Medulla oblongata (tissue), 1 donor: ENCODE data around the gene PRSS2.
"Not testable (repeated sequence)": the region's sequence is repeated elsewhere in the genome, so short reads cannot be mapped to it uniquely, and the experiment has no call there.

Source experiments
- DNase-seq: peaks from one replicate; pipeline ENCODE4 v3.0.0-alpha.2; 2015; ENCODE audit errors: extremely low spot score

The PRSS2 gene

DNA sequence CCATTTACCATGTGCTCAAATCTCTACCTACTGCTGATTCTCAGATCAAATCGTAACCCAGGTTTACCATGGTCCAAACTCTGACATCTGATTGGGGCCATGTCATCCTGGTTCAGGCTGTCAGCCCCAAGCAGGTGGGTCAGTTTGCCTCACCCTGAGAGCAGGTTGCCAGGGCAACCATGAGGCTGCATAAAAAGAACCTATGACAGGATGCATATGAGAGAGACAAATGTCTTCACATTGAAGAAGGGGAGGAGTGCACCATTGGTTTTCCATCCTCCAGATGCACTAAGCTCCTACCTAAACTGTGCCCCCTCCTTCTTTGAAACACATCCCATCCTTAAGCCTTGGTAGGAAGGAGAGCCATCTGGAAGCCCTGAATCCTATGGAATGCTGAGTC is 11.3 kb upstream of the PRSS2 start:
- no peak for DNase-seq

DNA sequence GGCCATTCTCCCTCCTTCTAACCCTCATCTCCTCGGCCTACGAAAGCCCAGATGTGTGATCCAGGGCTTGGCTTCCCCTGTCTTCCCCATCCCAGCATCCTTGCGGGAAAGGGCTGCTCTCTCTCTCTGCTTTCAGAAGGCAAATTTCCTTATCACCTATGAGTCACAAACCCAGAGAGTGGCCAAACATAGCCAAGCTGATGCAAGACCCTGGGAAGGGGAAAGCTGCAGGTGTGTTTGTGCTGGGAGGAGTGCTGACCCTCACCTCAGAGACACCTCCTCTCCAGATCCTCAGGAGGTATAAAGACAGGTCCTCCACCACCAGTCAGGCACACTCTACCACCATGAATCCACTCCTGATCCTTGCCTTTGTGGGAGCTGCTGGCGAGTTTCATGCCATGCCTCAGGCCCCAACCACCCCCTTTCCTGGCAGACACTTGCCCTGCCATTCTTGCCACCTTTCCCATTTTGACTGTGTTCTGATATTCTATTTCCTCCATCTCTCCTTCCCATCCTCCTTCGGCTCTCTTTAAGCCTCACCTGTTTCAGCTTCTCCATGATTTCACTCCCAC is 10.6 kb upstream of the PRSS2 start:
- DNase-seq: no peak

DNA sequence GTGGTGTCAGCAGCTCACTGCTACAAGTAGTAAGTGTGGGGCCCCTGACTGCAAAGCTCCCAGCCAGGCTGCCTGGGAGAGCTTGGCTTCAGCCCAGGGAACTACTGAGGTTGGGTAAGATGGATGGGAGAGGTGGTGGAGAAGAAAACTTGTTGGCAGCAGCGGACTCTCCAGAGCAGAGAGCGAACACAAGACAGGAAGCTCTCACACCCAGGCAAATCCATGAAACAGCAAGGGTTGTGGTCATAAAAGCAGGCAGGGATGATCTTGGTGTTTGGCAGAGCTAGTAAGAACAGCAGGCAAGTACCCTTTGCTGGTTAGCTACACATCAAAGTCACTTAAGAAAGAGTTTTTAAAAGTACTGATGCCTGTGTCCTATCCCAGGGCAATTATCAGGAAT is 9.2 kb upstream of the PRSS2 start:
- DNase-seq: not testable (repeated sequence)

DNA sequence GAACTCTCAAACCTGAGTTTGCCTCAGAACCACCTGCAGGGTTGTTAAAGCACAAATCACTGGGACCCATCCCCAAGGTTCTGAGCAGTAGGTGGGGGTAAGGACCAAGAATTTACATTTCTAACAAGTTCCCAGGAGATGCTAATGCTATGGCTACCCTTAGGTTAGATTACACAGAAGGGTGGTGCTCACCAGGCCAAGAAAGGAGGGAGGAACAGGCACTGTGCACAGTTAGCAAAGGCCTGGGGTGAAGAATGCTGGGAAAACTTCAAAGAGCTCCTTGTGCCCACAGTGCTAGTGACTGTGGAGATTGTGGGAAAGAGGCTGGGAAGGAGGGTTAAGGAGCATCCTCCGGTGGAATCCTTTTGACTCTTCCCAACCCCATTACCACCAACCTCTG is 8.7 kb upstream of the PRSS2 start:
- no peak for DNase-seq

DNA sequence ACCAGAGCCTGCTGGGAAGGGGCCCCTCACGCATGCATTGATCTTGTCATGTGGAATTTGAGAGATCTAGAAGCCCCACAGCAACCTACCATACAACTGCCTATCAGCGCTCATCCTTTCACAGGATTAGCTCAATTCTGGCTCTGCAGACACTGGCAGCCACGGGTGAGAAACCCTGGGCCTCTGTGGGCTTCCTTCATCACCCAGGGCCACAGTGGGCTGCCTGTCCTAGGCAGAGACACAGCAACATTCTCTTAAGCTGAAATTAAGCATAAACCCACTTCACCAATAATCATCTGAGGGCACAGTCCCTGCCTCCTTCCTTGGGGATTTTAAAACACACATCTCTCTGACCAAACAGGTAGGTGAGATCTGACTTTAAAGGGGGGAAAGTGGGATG is 3.3 kb upstream of the PRSS2 start:
- DNase-seq: no peak

DNA sequence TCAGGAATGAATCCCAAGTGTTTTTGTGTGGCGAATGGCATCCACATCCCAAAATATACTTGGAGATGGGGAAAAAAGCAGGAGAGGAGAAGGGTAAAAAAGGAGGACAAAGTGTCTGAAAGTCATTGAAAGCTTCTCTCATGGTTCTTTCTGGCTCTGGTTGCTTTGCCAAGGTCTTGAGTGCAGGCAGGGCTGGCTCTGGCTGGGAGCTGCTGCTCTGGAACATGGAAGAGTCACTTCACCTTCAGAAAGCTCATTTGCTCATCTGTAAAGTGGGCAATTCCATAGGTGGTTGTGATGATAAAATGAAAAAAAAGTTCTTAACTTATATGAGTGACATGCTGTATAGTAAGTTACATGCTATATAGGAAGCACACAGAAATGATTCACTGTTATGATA is 2.9 kb upstream of the PRSS2 start:
- DNase-seq: no peak

DNA sequence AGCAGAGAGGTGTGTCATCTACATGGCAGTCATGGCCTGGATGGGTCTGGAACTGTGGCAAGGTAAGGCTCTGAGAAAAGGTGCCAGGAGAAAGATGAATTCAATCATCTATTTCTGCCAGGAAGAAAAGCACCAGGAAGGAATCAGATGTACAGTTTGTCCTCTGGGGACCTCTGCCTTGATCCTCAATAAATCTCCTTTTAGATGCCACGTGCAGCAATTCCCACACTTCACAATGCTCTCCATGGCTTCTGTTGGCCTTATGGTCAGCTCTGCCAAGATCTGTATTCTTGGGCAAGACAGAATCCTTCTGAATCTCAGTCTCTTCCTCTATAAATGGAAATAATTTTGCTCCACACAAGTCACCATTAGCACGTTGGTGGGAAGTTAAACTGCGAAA is 1.9 kb upstream of the PRSS2 start:
- DNase-seq: not testable (repeated sequence)

DNA sequence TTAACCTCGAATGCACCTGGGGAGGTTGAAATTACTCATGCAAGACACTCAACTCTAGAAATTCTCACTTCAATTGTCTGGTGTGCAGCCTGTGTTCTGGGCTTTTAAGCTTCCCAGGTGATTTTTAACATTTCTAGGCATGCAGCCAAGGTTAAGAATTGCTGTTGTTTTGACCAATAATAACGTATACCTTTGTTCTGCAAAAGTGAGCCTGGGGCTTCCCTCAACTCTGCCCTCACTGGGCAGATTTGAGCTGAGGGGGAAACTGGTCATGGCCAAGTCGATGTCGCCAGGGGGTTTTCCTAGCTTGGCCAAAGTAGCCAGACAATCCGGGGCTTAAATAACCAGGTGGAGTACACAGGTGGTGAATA is 568 bp downstream of the PRSS2 start:
- no peak for DNase-seq

DNA sequence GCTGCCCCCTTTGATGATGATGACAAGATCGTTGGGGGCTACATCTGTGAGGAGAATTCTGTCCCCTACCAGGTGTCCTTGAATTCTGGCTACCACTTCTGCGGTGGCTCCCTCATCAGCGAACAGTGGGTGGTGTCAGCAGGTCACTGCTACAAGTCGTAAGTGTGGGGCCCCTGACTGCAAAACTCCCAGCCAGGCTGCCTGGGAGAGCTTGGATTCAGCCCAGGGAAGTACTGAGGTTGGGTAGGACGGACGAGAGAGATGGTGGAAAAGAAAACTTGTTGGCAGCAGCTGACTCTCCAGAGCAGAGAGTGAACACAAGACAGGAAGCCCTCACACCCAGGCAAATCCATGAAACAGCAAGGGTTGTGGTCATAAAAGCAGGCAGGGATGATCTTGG is 1.3 kb downstream of the PRSS2 start:
- DNase-seq: no peak

DNA sequence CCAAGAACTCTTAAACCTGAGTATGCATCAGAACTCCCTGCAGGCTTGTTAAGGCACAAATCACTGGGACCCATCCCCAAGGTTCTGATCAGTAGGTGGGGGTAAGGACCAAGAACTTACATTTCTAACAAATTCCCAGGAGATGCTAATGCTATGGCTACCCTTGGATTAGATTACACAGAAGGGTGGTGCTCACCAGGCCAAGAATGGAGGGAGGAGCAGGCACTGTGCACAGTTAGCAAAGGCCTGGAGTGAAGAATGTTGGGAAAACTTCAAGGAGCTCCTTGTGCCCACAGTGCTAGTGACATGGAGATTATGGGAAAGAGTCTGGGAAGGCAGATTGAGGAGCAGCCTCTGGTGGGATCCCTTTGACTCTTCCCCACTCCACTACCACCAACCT is 1.9 kb downstream of the PRSS2 start:
- no peak for DNase-seq

DNA sequence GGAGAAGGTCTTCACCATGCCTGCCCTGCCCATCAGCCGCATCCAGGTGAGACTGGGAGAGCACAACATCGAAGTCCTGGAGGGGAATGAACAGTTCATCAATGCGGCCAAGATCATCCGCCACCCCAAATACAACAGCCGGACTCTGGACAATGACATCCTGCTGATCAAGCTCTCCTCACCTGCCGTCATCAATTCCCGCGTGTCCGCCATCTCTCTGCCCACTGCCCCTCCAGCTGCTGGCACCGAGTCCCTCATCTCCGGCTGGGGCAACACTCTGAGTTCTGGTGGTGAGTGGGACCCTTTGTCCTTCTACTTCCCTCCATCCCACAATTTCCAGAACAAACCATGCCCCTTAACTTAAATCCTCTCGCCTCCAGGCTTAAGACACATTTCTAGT is 2.5 kb downstream of the PRSS2 start:
- no peak for DNase-seq

DNA sequence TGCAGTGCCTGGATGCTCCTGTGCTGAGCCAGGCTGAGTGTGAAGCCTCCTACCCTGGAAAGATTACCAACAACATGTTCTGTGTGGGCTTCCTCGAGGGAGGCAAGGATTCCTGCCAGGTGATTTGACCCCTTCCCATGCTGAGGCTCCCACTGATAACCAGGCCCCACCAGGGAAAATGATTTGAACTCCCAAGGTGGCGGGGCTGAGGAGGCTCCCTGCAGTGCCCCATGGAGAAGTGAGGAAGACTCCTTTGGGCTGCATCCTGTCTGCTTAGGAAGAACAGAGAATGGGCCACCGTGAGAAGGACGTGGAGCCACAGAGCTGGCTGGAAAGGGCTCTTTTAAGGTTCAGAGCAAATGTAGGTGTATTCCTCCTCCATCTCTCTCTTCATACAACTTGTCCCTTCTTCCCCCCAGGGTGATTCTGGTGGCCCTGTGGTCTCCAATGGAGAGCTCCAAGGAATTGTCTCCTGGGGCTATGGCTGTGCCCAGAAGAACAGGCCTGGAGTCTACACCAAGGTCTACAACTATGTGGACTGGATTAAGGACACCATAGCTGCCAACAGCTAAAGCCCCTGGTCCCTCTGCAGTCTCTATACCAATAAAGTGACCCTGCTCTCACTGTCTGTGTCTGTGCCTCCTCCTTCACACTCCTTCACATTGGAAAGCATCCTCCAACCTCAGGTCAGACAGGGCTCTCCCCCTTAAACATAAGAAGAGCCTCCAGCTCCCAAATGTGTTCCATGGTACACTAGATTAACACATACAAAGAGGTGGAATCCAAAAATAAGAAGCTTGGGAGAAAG is 3.4 kb downstream of the PRSS2 start:
- no peak for DNase-seq

DNA sequence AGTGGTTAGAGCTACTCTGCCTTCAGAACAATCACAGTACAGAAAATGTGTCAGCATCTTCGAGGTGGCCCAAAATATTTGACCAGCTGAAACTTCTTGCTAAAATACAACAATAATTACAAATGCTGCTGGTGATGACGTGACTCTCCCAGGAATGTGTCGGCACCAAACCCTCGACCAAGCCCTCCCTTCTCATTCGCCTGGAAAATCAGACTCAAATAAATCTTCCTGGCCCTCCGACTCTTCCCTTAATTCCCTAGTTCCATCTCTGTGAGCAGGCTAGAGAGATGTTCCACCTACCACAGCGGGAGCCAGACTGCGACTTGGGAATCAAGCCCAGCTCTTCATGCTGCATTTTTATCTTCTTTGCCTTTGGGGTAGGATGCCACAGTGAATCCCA is 4.1 kb downstream of the PRSS2 start:
- no peak for DNase-seq

DNA sequence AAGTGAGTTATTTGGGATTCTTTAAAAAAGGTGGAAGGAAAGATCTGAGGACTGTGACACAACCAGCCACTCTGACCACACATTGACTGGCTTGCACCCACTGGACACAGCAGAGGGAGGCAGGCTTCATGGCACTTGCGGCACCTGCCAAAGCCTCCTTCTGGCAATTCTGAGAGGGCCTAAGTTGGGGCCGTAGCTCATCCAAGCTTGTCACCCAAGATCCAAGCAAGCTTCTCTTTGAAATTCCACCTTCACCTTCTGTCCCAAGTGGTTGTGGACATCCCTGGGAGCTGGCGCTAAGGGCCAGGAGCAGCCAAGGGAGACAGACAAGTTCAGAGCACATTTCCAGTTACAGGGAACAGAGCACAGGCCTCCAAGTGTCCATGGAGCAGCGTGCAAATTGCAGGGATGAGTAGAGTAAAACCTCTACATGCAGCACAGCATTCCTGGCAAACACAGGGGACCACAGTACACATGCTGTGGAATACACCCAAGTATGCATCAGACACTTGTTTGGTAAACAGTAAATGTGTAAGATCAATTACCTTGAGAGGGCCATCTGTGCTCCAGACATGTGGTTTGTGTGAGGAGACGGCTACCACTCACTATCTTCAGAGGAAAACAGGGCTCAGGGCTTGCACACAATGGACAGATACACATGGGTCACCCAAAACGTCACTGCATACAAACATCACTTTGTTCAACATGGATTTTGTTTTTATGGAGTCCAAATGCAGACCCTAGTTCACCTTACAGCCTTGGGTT is 4.8 kb downstream of the PRSS2 start:
- DNase-seq: not testable (repeated sequence)

DNA sequence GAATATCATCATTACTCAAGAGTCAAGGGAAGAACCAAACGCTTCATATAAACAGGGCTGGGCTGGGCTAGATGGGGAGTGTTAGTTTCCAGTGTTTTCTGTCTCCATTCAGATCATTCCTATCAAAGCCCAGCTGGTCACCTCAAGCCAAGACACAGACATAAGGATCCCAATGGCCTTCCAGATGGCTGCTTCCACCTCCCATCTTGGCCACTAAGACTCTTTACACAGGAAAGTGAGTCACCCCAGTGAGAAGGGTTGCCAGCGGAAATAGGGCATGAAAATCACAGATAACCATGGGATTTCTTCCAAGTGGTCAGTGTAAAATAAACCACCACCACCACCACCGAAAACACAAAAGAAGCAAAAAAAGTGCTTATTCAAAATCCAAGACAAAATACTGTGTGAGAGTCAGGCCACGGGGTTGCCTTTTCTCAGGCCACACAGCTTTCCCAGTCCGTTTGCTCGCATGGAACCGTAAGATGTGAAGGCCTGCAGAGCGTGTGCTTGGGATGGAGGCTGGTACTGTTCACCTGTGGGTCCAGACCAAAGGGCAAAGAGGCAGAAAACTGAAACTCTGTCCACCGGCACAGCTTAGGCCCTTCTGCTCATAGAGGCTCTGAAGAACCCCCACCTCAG is 5.6 kb downstream of the PRSS2 start:
- no peak for DNase-seq

DNA sequence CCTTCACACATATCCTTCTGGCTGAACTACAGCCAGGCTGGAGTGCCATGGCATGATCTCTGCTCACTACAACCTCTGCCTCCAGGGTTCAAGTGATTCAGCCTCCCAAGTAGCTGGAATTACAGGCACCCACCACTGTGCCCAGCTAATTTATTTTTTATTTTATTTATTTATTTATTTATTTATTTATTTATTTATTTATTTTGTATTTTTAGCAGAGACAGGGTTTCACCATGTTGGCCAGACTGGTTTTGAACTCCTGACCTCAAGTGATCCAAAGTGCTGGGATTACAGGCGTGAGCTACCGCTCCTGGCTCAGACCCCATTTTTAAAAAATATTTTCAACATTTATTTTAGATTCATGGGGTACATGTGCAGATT is 6.1 kb downstream of the PRSS2 start:
- not testable (repeated sequence) for DNase-seq

DNA sequence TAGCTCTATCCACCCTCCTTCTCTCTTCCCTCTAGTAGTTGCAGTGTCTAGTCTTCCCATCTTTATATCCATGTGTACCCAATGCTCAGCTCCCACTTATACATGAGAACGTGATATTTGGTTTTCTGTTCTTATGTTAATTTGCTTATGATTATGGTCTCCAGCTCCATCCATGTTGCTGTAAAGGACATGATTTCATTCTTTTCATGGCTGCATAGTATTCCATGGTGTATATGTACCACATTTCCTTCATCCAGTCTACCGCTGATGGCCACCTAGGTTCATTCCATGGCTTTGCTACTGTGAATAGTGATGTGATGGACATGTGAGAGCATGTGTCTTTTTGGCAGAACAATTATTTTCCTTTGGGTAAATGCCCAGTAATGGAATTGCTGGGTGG is 6.5 kb downstream of the PRSS2 start:
- no peak for DNase-seq

DNA sequence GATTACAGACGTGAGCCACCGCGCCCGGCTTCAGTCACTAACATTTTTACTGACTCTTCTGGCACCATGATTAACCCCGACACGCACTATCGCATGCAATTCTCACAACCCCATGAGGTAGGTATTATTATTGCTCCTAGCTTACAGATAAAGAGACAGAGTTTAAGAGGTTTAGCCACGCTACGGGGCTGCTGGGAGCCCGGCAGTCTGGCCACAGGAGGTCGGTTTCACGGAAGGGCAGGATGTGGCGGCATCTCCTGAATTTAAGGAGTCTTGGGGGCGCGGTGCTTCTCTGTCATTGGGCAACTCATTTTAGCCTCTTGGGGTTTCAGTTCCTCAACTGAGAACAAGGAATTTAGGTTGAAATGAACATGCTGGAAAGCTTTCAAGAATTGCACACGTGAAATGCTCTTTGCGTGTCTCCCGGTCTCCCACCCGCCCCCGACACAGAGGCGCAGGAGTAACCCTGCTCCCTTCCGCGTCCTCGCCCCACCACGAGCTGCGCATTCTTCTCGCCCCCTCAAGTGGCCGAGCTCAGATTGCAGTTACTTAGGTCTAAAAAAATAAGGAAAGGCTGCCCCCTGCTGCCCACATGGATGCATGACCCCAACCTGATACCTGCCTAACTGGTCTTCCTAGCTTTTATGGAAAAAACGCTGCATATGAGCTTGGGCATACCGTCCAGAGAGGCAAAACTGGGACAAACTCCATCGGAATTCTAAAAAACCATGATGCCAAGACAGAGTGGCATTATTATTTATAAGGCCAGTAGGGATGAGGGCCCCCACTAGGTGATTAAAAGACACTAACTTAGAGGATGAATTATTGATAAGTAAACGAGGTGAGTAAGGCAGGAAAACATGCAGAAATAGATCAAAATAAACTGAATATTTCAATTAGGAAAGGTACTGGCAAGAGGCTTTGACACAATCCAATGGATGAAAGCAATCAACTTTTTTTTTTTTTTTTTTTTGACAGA is 12.4 kb downstream of the PRSS2 start:
- DNase-seq: peak; percentile 90

DNA sequence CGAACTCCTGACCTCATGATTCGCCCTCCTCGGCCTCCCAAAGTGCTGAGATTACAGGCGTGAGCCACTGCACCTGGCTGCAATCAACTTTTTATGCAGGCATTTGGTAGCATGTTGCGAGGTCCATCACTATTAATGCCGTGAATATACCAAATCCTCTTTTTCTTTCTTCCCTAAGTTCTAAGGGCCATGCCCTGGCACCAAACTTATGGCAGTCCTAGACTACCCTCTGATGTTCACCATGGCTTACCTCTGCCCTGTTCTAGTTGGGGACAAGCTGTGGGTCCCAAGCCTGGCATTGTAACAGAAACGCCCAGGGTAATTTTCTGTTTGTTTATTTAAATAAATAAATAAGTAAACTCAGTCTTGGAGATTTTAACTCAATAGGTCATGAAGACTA is 13.3 kb downstream of the PRSS2 start:
- DNase-seq: no peak

DNA sequence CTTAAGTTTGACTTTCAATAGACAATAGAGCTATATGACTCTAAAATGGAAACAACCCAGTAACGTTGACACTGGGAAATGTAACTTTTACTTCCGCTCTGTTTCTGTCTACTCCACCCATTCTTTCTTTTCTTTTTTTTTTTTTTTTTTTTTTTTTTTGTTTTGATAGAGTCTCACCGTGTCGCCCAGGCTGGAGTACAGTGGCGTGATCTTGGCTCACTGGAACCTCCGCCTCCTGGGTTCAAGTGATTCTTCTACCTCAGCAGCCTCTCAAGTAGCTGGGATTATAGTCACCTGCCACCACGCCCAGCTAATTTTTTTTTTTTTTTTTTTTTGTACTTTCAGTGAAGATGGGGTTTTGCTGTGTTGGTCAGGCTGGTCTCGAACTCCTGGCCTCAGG is 13.9 kb downstream of the PRSS2 start:
- DNase-seq: no peak

DNA sequence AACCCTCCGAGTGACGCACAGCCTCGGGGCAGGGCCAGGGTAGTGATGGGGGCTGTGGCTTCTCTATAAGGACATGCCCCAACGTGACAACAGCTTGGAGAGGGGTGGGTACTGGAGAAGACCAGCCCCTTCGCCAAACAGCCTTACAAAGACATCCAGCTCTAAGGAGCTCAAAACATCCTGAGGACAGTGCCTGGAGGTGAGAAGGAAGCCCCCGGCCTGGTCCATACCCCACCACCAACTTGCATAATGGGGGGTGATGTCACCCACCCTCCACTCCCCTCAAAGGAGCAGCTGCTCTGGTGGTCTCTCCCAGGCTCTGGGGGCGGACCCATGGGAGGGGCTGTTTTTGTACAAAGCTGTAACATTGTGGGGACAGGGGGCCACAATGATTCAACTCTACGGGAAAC is 15.1 kb downstream of the PRSS2 start:
- DNase-seq: no peak
